T-cell (primary cell): ENCODE measurements around the gene PRKX. TPM values are rescaled to one million over a fixed set of nuclear protein-coding genes. Genes with fewer than 3 reads are reported as not detected.
"Not testable (repeated sequence)": the region's sequence is repeated elsewhere in the genome, so short reads cannot be mapped to it uniquely, and the experiment has no call there.

Experiments used
- ATAC-seq, 4 experiments: fragments of 200-7000 bp in 3 of 4; fragments of 150-1000 bp in 1 of 4; cut with Tn5 transposase; replicated peaks in 1 of 4; 1 replicate in 3 of 4; 2 replicates in 1 of 4; pipeline ENCODE4 v1.10.0; 2021; ENCODE audit warnings: moderate library complexity in 3 of 4, mild to moderate bottlenecking in 2 of 4, moderate number of reproducible peaks in 1 of 4
- CTCF ChIA-PET, 2 donors: fragments of 300-600 bp; sonication (Branson Sonifier 250); formaldehyde crosslinking; loops; one replicate each; lab custom pipeline; 2022; ENCODE audit warnings: antibody characterized with exemption in 2 of 2; lab: Charles Lee
- POLR2A ChIA-PET, 2 donors: fragments of 300-600 bp; sonication (Branson Sonifier 250); formaldehyde crosslinking; loops; one replicate each; lab custom pipeline; 2022; ENCODE audit warnings: antibody characterized with exemption in 2 of 2; lab: Charles Lee
- DNase-seq, 35 experiments: peaks; one replicate each; pipeline versions ENCODE4 v3.0.0 to v3.0.0-alpha.2; 2013 to 2023
- H3K27ac ChIP-seq: one replicate; pipeline ENCODE4 v1.5.1; 2013; ENCODE audit warnings: low read length
- H3K27me3 ChIP-seq, 2 experiments: replicated peaks in 1 of 2; 1 replicate in 1 of 2; 2 replicates in 1 of 2; pipeline versions ENCODE4 v1.6.1 to v1.7.0; 2013; ENCODE audit warnings: low read length in 1 of 2, mixed read lengths in 1 of 2; ENCODE audit not compliant: control insufficient read depth in 2 of 2, insufficient read depth in 2 of 2; ENCODE audit errors: extremely low read depth in 1 of 2
- H3K36me3 ChIP-seq, 2 donors: 1 replicate in 1 of 2; 2 replicates in 1 of 2; pipeline versions ENCODE4 v1.6.1 to v1.7.0; 2013; ENCODE audit warnings: low read length in 1 of 2; ENCODE audit not compliant: control insufficient read depth in 2 of 2, insufficient read depth in 1 of 2; ENCODE audit errors: extremely low read depth in 1 of 2
- H3K4me1 ChIP-seq, 2 experiments: 1 replicate in 1 of 2; 2 replicates in 1 of 2; pipeline versions ENCODE4 v1.6.1 to v1.7.0; 2013; ENCODE audit warnings: low read length in 2 of 2, mixed read lengths in 1 of 2; ENCODE audit not compliant: insufficient read depth in 2 of 2, control insufficient read depth in 1 of 2; ENCODE audit errors: extremely low read depth in 1 of 2
- H3K4me3 ChIP-seq, 2 donors: 1 replicate in 1 of 2; 2 replicates in 1 of 2; pipeline versions ENCODE4 v1.5.1 to v1.7.0; 2013; ENCODE audit warnings: mild to moderate bottlenecking in 2 of 2, low read length in 1 of 2, moderate library complexity in 1 of 2; ENCODE audit not compliant: control insufficient read depth in 1 of 2; ENCODE audit errors: extremely low read depth in 1 of 2
- H3K9me3 ChIP-seq: 2 replicates; pipeline ENCODE4 v1.7.0; 2013
- H3K27ac Mint-ChIP-seq, 2 donors: one replicate each; pipeline ENCODE4 v1.8.0; 2020 to 2021; ENCODE audit warnings: mild to moderate bottlenecking in 2 of 2, mixed read lengths in 2 of 2
- H3K27me3 Mint-ChIP-seq, 2 donors: one replicate each; pipeline ENCODE4 v1.8.0; 2021 to 2022; ENCODE audit warnings: mixed read lengths in 2 of 2
- H3K36me3 Mint-ChIP-seq: one replicate; pipeline ENCODE4 v1.8.0; 2021; ENCODE audit warnings: mixed read lengths
- H3K4me1 Mint-ChIP-seq, 3 donors: one replicate each; pipeline ENCODE4 v1.8.0; 2020 to 2022; ENCODE audit warnings: mixed read lengths in 3 of 3, mild to moderate bottlenecking in 1 of 3
- H3K4me3 Mint-ChIP-seq, 3 donors: one replicate each; pipeline ENCODE4 v1.8.0; 2020 to 2022; ENCODE audit warnings: mild to moderate bottlenecking in 3 of 3, mixed read lengths in 3 of 3, moderate library complexity in 3 of 3
- H3K9me3 Mint-ChIP-seq, 3 donors: one replicate each; pipeline ENCODE4 v1.8.0; 2020 to 2022; ENCODE audit warnings: mixed read lengths in 3 of 3
- WGBS: methylation state at CpG from one replicate; pipeline ENCODE4 v1.1.5; 2013; ENCODE audit warnings: missing lambda C conversion rate; ENCODE audit not compliant: insufficient coverage; 5-methylcytosine and 5-hydroxymethylcytosine counted together
- total RNA-seq, 35 experiments: library from RNA in 6 of 35; stranded (reverse) in 6 of 35; fragments of 120-200 nt in 1 of 35; gene quantifications; one replicate each; pipeline versions ENCODE4 v1.2.1 to v1.2.4 and lab custom pipeline; 2013 to 2026

PRKX gene
- total RNA-seq, 5 donors from 2014 or later (not counting 1 experiment from before 2014, with no cell fraction given): 55.9 to 83.2 (median 63.2) TPM

DNA sequence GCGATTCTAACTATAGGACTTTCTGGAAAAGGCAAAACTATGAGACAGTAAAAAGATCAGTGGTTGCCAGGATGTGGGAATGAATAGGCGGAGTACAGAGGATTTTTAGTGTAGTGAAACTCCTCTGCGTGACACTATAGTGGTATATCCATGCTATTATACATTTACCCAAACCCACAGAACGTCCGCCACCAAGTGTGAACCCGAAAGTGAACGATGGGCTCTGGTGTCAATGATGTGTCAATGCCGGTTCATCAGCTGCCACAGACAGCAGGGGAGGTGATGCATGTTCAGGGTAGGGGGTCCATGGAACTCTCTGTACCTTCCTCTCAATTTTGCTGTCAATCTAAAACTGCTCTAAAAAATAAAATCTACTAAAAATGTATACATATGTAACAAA, 27.5 kb upstream of the PRKX start:
- H3K9me3 Mint-ChIP-seq, H3K4me3 Mint-ChIP-seq, H3K27ac Mint-ChIP-seq, CTCF ChIA-PET, H3K27me3 Mint-ChIP-seq, H3K27me3 ChIP-seq, H3K36me3 ChIP-seq, ATAC-seq, H3K4me3 ChIP-seq, H3K27ac ChIP-seq, H3K9me3 ChIP-seq, H3K36me3 Mint-ChIP-seq: not testable (repeated sequence)
- peaks cover 22 to 40% (median 28%) of the 10 kb centered on the region in 3 donors for H3K4me1 Mint-ChIP-seq
- POLR2A ChIA-PET: interaction anchor here (0.6 to 1.0 kb wide), 2 partner anchors 8 to 27 kb away, joined by 5 to 19 read pairs; partner anchors contain the start of gene PRKX (in 1 of the 2)
- H3K4me1 ChIP-seq: peaks cover 0 to 16% of the 10 kb centered on the region in 2 experiments
- DNase-seq: peak in 1 of 35 experiments; percentile 16
- WGBS: no CpG with 5 or more reads among the region's 8 CpGs

GRCh38 chrX:3738509-3738908, 25.1 kb upstream of the PRKX start:
- H3K36me3 Mint-ChIP-seq: no peaks in the 10 kb centered on the region
- peaks cover 0 to 5% of the 10 kb centered on the region in 2 donors for H3K27me3 Mint-ChIP-seq
- H3K27ac Mint-ChIP-seq: peak overlapping the region; percentile 66 to 81
- POLR2A ChIA-PET: interaction anchor here in 1 of 2 donors (0.6 to 1.0 kb wide), 2 partner anchors 12 to 29 kb away, joined by 3 read pairs; no protein-coding TSS in a partner anchor
- H3K4me1 Mint-ChIP-seq: peaks cover 8 to 29% (median 16%) of the 10 kb centered on the region in 3 donors
- no peak overlapping the region for H3K27ac ChIP-seq
- DNase-seq: no peak
- H3K4me1 ChIP-seq: peaks cover 0 to 6% of the 10 kb centered on the region in 2 experiments
- no peaks in the 10 kb centered on the region for H3K9me3 ChIP-seq
- no peak for ATAC-seq
- no peak overlapping the region for H3K4me3 Mint-ChIP-seq
- H3K4me3 ChIP-seq: no peak overlapping the region
- peaks cover 4 to 6% (median 6%) of the 10 kb centered on the region in 3 donors for H3K9me3 Mint-ChIP-seq
- H3K27me3 ChIP-seq: peaks cover 0 to 2% of the 10 kb centered on the region in 2 experiments
- no peaks in the 10 kb centered on the region for H3K36me3 ChIP-seq
- CTCF ChIA-PET: interaction anchor here in 1 of 2 donors (0.7 kb wide), 1 partner anchor 48 kb away, joined by 6 read pairs; no protein-coding TSS in a partner anchor

GRCh38 chrX:3736536-3736935, 23.1 kb upstream of the PRKX start:
- H3K36me3 ChIP-seq, H3K4me1 ChIP-seq, H3K27ac ChIP-seq, ATAC-seq, H3K9me3 Mint-ChIP-seq, DNase-seq, H3K36me3 Mint-ChIP-seq, H3K9me3 ChIP-seq, H3K27me3 ChIP-seq, H3K4me3 Mint-ChIP-seq, H3K27me3 Mint-ChIP-seq, POLR2A ChIA-PET, CTCF ChIA-PET, H3K4me3 ChIP-seq, H3K27ac Mint-ChIP-seq: not testable (repeated sequence)
- no CpG with 5 or more reads among the region's 11 CpGs for WGBS
- peaks cover 5 to 20% (median 10%) of the 10 kb centered on the region in 3 donors for H3K4me1 Mint-ChIP-seq

- POLR2A ChIA-PET, H3K27ac Mint-ChIP-seq, H3K27me3 ChIP-seq, H3K27me3 Mint-ChIP-seq, H3K4me1 ChIP-seq, H3K4me3 ChIP-seq, H3K36me3 ChIP-seq, ATAC-seq, H3K4me3 Mint-ChIP-seq, H3K9me3 Mint-ChIP-seq, DNase-seq, H3K9me3 ChIP-seq, H3K27ac ChIP-seq, H3K36me3 Mint-ChIP-seq: not testable (repeated sequence)
- WGBS: 80% methylated on average over 1 of the region's 6 CpGs
- CTCF ChIA-PET: interaction anchor here in 1 of 2 donors (1.0 kb wide), 1 partner anchor 12 kb away, joined by 3 read pairs; no protein-coding TSS in a partner anchor
- H3K4me1 Mint-ChIP-seq: peaks cover 5 to 20% (median 10%) of the 10 kb centered on the region in 3 donors
Observed at GRCh38 chrX:3735891-3736290, 22.4 kb upstream of the PRKX start.

GRCh38 chrX:3734456-3734855, 21.0 kb upstream of the PRKX start:
- H3K4me1 ChIP-seq, H3K27ac ChIP-seq, H3K27me3 ChIP-seq, POLR2A ChIA-PET, CTCF ChIA-PET, ATAC-seq, H3K4me3 Mint-ChIP-seq, H3K4me3 ChIP-seq, DNase-seq, H3K9me3 Mint-ChIP-seq, H3K9me3 ChIP-seq, H3K36me3 Mint-ChIP-seq, H3K36me3 ChIP-seq, H3K27me3 Mint-ChIP-seq: not testable (repeated sequence)
- H3K4me1 Mint-ChIP-seq: peaks cover 5 to 20% (median 10%) of the 10 kb centered on the region in 3 donors
- no CpG with 5 or more reads among the region's 4 CpGs for WGBS
- H3K27ac Mint-ChIP-seq: peak overlapping the region in 1 of 2 donors; percentile 62

DNA sequence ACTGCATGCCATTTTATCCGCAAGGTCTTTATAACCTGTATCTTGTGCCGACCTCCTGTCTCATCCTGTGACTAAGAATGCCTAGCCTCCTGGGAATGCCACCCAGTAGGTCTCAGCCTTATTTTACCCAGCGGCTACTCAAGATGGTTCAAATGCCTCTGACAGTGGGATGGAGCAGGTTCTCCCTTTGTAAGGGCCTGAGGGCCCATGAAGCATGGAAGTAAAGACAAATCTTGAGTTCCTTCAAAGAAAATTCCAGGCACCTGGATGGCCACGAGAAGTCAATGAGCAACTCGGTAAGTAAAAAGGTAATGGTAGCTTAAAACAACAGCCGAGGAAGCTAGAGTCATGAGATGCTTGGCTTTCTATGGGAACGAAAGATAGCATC, 19.6 kb upstream of the PRKX start:
- no peak for ATAC-seq
- Histone ChIP-seq H3K4me3 (no peak overlapping the region), H3K36me3 (no peaks in the 10 kb centered on the region), H3K27me3 (peaks cover 0 to 2% of the 10 kb centered on the region in 2 experiments), H3K27ac (no peak overlapping the region), H3K9me3 (no peaks in the 10 kb centered on the region), H3K4me1 (no peaks in the 10 kb centered on the region)
- Mint-ChIP-seq H3K4me3 (no peak overlapping the region), H3K4me1 (peaks cover 0 to 9% (median 4%) of the 10 kb centered on the region in 3 donors), H3K36me3 (no peaks in the 10 kb centered on the region), H3K9me3 (no peaks in the 10 kb centered on the region), H3K27me3 (peaks cover 0 to 5% of the 10 kb centered on the region in 2 donors), H3K27ac (no peak overlapping the region)
- no peak for DNase-seq
- 100% methylated on average over 3 of the region's 7 CpGs for WGBS
- POLR2A ChIA-PET: no interaction called here
- CTCF ChIA-PET: no interaction called here
